T-helper 1 cell treated with Interleukin-12 subunit alpha and Interleukin-12 subunit beta and Interleukin-4 antibody, amounts not matched to agents 30 ng/mL and 1 ng/mL, for 36 hours (primary cell): ENCODE measurements around the gene IFI27L2. TPM values are rescaled to one million over a fixed set of nuclear protein-coding genes. Genes with fewer than 3 reads are reported as not detected.

Experiments used
- intact Hi-C: fragments of 100-400 bp; cut with micrococcal nuclease; formaldehyde crosslinking; loops from one replicate; pipeline ENCODE4 v1.15.1; 2024
- total RNA-seq: library from RNA; stranded (reverse); gene quantifications from 2 replicates; pipeline ENCODE4 v1.2.3, GENCODE V29; 2022

The IFI27L2 gene, protein sequence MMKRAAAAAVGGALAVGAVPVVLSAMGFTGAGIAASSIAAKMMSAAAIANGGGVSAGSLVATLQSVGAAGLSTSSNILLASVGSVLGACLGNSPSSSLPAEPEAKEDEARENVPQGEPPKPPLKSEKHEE
- 68.1 and 74.2 TPM in 2 replicates for total RNA-seq

DNA sequence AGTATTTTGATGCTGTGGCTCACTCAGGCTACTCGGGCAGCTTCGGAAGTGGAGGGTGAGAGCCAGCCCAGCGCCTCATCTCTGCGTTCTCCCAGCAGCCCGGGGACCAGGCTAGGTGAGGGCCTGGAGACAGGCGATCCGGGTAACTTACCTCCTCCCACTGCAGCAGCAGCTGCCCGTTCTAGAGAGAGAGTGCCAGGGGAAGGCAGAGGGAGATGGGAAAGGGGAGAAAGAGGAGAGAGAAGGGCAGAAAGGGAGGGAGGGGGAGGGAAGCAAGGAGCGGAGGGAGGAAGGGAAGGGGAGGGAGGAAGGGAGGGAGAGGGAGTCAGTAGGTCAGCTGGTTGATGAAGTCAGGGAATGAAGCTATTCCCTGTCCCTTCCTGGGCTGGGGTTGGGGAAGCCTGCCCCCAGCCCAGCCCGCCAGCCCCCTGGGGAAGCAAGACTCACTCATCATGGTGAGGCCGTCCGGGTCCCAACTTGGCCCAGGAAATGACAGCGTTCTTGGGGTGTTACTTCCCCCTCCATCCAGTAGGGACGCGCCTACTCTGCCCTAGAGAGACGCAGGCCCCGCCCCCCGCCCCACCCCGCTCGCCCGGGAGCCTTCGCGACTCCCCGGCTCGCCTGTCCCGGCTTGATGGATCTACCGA is at the start of gene IFI27L2:
Gene IFI27L2, minus strand, starts transcription at position 494 of the 647 bp plus-strand sequence. Its CDS starts 40 bp downstream, at position 454.
- intact Hi-C loops, result loop anchor here (1.0 kb wide), 4 partner anchors 45 to 170 kb away; partner anchors contain the start of genes DDX24, IFI27L1 and PPP4R4

DNA sequence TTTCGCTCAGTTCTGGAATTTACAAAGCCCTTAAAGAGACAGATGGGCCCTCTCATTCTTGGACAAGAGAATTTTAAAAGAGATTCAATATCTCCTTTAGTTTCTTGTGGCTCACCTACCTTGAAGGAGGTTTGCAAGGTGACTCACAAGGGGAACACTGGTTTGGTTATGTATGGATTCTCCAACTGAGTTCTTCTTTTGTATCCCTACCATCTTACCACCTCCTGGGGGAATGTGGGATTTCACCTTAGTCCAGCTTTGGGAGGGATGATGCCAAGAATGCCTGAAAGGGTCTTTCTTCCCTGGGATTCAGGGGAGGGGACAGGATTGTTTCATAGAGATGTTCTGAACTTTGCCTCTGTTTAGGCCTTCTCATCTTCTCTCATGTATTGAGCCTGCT is 48.4 kb upstream of the IFI27L2 start:
- intact Hi-C loops, result loop anchor here (5.0 to 10.0 kb wide), 2 partner anchors 971 to 1063 kb away; partner anchors contain the start of genes GON7, ITPK1 and UBR7

DNA sequence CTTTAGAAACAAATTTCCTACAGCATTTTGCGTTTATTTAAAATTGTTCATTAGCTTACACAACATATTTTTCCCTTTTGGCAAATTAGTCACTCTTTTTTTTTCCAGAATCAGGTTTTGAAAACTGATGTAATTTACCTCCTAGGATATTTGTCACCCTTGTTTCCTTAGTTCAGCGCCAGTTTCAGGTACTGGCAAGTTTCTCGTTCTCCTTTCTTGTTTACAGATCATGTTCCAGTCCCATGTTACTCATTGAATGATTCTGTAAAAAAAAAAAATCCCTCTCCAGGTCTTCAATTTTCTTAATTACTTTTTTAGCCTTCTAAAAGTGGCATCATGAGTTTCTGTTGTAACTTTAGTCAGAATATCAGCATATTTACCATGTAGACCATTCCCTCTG is 47.4 kb upstream of the IFI27L2 start:
- intact Hi-C loops, result loop anchor here (5.0 to 10.0 kb wide), 2 partner anchors 970 to 1062 kb away; partner anchors contain the start of genes GON7, ITPK1 and UBR7

DNA sequence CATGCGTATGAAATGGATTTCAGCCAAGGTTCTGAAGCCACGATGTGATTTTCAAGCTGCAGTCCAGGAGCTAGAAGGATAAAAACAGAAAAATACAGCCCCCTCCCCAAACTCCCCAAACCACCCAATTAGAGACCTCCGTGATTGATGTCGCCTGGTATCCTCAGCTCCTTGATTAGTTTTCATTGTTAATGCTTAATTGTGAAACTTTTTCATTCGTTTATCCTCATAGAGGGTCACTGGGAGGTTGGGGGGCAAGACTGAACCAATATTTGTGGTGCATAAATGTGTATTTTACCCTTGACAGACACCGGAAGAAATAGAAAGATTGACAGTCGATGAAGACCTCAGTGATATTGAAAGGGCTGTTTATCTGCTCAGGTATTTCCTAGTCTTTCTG is 46.3 kb upstream of the IFI27L2 start:
- intact Hi-C loops, result loop anchor here (5.0 to 10.0 kb wide), 2 partner anchors 968 to 1061 kb away; partner anchors contain the start of genes GON7, ITPK1 and UBR7

DNA sequence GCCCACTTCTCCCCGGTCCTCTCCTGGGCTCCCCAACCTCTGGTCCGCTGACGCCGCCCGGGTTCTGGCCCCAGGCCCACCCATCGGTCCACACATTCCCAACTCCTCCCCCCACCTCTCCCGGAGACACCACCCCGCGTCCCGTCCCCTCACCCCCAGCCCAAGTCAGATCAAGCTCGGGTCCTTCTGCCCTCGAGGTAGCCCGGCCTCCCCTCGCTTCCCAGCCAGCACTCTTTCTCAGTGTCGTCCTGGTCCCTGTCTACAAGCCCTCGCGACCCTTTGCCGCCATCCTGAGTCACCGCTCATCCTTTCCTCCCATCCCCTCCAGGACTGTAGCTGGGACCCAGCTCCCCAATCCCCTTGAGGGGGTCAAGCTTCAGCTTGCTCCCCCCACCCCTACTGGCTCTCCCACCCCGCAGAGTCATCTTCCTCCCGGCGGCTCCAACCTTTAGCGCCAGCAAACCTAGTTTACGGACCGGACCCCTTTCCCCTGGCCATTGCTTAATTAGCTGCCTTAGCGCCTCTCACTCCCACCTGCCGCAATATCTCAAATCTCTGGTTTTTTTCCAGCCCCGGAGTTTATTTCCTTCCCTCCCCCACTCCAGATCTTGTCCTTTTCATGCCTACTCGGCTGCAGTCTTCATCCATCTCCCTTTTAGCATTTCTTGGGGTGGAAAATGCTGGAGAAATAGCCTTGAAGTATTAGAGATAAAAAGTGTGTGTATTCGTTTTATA is 45.8 kb upstream of the IFI27L2 start:
- intact Hi-C loops, result loop anchor here (5.0 to 10.0 kb wide), 2 partner anchors 968 to 1060 kb away; partner anchors contain the start of genes GON7, ITPK1 and UBR7

DNA sequence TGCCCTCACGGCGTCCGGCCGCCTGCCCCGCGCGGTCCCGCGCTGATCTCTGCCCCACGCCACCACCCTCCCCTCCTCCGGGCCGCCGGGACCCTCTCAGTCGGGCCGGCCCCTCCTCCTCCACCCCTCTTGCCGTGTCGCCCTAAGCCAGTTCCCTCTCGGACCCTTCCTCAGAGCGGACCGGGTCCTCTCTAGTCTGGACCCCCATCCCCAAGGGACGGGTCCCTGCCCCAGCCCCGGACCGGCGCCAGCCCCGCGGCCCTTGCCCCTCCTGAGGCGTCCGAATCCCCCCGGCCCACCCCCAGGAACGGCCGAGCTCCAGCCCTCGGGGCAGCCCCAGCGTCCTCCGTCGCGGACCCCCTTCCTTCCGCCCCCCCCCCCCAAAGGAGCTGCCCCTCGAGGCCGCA is 45.2 kb upstream of the IFI27L2 start:
- intact Hi-C loops, result loop anchor here (1.0 to 10.0 kb wide), 5 partner anchors 45 to 1060 kb away; partner anchors contain the start of genes DDX24, GON7, IFI27L1 and IFI27L2

DNA sequence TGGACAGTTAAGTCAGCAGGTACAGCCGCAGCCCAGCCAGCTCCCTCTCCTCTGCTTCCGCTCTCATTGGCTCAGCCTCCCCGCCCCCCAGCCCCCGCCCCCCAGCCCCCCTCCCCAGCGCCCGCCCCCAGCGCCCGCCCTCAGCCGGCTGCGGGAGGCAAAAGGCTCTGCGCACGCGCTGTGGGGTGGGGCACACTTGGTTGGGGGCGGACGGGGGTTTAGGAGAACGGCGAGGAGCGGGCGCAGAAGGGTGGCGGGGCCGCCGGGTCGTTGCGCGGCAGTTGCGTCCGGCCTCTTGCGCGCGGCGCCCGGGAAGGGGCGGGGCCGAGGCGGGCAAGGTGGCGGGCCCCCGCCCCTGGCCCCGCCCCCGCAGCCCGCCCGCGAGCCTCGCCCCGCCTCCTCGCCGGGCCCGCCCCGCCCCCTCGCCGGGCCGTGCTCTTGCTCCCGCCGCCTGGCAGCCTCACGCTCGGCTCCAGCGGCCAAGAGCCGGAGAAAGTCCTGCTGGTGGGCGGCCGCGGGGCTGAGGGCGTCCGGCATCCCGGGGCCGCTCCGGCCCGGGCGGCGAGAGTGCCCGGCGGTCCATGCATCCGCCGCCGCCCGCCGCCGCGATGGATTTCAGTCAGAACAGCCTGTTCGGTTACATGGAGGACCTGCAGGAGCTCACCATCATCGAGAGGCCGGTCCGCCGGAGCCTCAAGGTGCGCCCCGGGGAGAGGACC is 44.6 kb upstream of the IFI27L2 start, which contains the start of gene PPP4R4:
Gene PPP4R4, plus strand, starts transcription at position 438 of the 719 bp plus-strand sequence. Its CDS starts 144 bp downstream, at position 582.
- intact Hi-C loops, result loop anchor here (1.0 to 10.0 kb wide), 6 partner anchors 7 to 1059 kb away; partner anchors contain the start of genes BTBD7, DDX24, IFI27L1 and IFI27L2

DNA sequence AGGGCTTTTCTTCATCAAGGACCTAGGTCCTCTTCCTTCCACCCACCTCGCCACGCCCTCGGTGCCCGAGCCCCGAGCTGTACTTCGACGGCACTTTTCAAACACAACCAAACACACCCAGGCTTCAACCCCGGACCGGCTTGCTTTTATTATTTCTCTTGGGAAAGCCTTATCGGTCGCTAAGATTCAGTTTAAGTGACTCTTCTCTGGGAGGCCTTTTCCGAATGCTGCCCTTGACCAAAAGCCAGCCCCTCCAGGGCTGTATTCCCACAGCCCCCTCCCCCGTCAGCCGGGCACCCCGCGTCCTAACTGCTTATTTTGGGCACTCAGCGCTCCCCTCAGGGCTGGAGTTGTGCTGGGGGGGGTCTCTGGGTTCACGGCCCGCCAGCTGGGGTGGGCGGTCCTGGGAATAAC is 44.1 kb upstream of the IFI27L2 start:
- intact Hi-C loops, result loop anchor here (1.0 to 10.0 kb wide), 4 partner anchors 8 to 1059 kb away; partner anchors contain the start of genes BTBD7 and ITPK1

DNA sequence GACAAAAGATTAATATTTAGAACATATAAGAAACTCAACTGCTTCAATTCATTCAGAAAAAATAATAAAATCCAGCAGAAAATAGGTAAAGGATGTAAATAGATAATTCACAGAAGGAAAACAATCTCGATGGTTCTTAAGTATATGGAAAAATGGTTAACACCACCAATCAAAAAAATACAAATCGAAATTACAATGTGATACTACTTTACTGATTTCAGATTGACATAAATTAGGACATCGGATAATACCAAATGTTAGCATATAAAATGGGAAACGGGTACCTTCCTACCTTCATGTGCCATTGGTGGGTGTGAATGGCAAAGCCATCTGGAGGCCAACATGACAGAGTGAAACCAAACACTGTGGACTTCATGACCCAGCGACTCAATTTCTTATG is 43.1 kb upstream of the IFI27L2 start:
- intact Hi-C loops, result loop anchor here (2.0 to 10.0 kb wide), 3 partner anchors 215 to 1058 kb away; partner anchors contain the start of genes BTBD7 and ITPK1

DNA sequence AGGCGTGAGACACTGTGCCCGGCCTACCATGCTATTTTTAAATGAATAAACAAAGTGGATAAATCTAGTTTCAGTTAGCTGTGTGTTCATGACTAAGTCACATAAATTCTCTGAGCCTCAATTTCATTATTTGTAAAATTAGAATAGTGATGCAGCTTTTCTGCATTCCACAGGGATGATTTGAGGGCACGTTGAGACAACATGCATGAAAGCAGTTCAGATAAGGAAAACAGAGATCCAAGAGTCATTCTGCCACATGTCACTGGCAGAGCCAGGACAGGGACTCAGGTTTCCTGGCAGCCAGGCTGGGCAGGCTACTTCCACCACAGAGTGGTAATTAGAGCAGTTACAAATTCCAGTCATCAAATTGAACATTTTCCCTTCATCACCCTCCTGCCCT is 41.8 kb upstream of the IFI27L2 start:
- intact Hi-C loops, result loop anchor here (5.0 to 10.0 kb wide), 2 partner anchors 214 to 1056 kb away; partner anchors contain the start of gene ITPK1

DNA sequence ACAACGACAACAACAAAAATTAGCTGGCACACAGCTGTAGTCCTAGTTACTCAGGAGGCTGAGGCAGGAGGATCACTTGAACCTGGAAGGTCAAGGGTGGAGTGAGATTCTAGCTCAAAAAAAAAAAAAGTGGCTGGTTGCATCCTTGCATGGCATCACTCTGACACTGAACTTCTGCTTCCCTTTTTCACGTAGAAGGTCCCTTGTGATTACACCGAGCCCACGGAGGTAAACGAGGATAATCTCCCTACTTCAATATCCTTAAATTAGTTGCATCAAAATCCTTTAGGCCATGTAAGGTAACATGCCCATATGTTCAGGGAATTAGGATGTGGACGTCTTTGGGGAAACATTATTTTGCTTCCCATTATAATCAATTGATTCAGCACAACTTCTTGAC is 40.7 kb upstream of the IFI27L2 start:
- intact Hi-C loops, result loop anchor here (5.0 to 10.0 kb wide), 2 partner anchors 213 to 1055 kb away; partner anchors contain the start of gene ITPK1

DNA sequence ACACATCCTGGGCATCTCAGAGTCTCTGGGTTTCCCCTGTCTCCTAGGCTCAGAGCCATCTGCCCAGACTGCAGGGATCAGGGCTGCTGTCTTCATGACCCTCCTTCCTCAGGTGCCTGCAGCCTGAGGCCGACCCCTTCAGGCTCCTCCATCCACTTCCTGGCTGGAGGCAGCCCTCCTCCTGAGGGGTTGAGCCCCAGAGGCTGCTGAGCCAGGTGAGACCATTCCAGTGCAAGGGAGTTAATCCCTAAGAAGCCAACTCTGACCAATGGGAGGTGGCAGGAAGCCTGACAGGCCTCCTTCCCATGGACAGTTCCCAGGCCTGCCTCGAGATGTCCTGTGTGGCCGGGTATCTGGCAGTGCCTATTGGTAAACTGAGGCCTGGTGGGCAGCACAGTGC is 36.3 kb upstream of the IFI27L2 start:
- intact Hi-C loops, result no loop called here

DNA sequence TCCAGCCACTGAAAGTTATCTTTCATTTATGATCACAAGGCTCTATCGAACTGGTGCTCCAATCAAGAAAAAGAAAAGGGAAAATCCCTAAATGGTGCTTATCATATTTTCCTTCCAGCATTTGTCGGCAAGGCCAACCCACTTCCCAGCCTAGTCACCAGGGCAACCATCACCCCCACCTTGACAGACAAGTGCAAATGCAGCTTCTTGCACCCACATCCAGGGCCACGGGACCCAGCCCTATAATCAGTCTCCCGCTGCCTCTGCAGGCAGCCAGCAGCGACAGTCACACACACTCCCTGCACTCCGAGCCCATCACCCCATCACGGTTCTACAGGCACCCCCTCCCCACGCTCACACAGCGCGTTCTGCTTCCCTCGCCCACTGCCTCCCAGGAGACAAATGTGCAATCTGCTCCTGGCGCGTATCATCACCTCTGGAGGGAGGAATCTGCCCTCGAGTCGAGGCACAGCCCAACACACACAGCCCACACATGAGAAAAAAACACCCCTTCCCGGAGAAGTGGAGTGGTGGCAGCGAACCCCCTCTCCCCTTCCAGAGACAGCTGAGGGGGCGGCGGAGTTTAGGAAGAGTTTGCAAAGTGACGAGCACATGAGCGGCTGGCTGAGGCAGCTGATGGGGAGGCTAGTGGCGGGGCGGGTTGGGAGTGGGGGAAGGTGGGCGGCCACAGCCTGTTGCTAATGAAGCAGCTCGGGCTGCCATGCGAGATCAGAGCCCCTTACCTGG is 35.5 kb upstream of the IFI27L2 start:
- intact Hi-C loops, result no loop called here

DNA sequence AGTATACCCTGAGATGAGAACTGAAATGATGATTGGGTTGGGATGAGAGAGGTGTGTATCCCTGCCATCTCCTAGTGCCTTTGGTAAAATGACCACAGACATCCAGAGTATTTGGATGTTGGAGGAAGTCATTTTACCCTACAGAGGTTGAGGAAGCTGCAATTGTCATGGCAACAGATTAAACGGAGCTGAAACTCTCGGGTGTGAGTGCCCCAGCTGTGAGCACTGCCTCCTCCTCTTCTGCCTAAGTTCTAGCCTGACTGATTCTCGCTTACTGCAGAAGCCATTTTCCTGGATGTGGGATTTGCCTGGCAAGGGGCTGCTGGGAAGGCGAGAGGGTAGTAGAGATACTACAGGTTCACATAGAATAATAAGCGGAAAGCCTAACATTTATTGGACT is 34.4 kb upstream of the IFI27L2 start:
- intact Hi-C loops, result no loop called here

DNA sequence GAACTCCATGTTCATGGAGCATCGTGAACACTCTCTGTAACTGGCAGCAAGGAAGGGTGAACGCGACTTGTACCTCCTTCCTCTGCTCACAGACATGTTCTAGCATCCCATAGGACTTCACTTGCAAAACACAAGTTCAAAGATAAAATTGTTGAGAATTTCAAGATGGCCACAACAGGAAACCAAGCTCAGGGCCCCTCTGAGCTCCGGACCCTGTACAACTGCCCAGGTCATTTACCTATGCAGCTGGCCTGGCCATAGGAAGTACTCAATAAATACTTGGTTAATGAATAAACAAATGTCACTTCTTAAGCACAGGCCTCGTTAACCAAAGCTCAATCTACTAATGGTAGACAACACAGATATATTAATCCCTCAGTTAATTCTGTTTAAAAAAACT is 33.1 kb upstream of the IFI27L2 start:
- intact Hi-C loops, result no loop called here

DNA sequence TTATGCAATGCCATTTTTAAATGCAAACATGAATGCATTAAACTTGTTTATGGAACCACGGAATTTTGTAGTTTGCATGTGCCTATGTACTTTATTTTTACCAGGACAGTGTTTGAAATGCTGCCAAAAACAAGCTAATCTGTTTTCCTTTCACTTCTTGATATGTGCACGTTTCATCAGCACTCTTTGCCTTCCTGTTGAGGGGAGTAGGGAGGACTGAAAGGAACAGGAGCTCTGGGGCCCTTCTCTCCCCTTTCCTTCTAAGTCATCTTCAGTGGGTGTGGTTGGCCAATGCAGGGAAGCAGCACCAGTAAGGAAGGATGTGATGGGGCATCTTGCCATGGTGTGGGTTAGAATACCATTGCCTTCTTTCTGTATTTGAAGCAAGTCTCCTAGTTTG is 32.6 kb upstream of the IFI27L2 start:
- intact Hi-C loops, result no loop called here

DNA sequence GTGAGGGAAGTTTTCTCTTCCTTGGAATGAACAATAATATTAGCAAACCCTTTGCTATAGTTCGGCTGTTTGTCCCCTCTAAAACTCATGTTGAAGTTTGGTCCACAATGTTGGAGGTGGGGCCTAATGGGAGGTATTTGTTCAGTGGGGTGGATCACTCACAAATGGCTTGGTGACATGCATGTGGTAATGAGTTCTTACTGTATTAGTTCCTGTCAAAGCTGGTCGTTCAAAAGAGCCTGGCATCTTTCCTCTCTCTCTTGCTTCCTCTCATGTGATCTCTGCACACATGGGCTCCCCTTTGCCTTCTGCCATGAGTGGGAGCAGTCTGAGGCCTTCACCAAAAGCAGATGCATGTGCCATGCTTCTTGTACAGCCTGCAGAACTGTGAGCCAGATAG is 31.7 kb upstream of the IFI27L2 start:
- intact Hi-C loops, result no loop called here

DNA sequence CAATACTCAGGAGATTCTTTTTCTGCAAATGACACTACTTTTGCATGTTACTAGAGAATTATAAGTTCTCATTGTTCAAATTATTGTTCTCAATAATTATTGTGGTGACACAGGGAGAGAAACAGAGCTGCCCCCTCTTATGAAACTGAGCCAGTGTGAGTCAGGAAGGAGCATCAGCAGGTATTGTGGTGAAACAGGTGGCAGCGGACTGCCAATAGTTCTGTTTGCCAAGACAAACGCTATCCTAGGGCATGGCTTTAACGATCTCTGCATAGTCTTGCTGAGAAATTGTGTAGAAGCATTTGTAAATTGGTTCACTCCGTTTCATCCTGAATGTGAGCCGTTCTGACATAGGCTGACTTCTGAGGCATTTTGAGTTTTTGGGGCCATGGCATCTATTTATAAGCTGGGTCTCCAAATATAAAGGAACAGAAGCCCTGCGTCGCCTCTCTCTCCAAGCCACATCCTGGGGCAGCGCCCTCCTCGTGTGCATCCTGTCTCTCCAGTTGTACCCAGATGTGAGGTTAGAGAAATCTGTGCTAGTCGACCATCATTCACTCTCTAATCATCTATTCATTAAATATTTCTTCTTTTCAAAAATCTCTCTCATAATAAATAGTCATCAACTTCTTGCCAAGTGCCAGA is 29.0 kb upstream of the IFI27L2 start:
- intact Hi-C loops, result no loop called here

DNA sequence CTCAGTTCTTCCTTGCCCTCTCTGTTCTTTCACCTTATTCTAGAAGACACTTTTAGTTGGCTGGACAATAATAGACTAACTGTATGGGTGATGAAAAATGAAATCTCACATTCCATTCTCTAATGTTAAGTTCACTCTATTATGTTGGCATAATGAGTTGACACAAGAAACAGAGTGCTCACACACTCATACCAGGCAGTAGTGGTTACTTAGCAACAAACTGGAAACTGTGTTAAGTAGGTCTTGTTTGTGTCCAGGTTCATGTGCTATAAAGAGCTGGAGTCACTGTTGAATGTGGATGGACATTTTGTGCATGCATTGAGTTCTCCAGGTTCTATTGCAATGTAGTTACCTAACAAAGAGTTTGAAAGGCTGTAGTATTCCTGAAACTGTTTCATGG is 27.8 kb upstream of the IFI27L2 start:
- intact Hi-C loops, result no loop called here
